ENCODE results near the gene SPAG7.

SPAG7 gene

DNA sequence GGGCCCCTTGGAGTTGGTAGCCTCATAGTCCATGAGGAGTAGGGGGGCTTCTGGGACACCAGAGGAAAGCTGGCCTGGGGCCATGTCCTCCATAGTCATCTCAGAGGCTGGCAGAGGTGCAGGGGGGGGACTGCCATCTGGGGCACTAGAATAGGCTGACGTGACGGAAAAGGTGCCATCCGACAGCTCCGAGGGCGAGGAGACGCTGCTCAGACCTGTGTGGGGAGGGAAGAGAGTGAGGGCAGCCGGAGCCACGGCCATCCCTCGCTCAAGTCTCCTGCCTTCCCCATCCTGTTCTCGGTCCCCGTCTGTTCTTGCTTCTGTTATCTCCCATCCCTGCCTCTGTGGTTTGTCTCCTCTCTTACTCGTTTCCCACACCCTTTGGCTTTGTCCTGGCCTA lies 4.7 kb upstream of the SPAG7 start:
- peaks cover 10% of the 10 kb centered on the region for H3K4me1 ChIP-seq

DNA sequence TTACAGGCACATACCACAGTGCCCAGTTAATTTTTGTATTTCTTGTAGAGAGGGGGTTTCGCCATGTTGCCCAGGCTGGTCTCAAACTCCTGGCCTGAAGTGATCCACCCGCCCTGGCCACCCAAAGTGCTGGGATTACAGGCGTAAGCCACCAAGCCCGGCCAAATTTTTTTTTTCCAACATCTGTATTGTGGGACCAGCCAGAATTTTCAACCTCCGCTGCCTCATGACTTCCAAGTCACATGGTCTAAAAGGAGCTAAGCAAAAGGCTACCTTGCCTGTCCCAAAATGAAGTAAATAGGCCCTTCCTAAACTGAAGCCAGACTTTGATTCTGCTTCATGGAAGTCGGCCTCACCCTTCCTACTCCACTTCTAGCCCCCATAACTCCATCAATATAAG lies 4.2 kb upstream of the SPAG7 start:
- Histone ChIP-seq H3K36me3 (ENCODE audit: control insufficient read depth, insufficient read depth, low read length) (no peaks in the 10 kb centered on the region), H3K4me2 (ENCODE audit: low read length) (no peak overlapping the region), H3K27ac (no peak overlapping the region), H3K27me3 (ENCODE audit: control insufficient read depth, insufficient read depth, low read length) (no peaks in the 10 kb centered on the region), H2AFZ (no peak overlapping the region), H3K9me3 (ENCODE audit: control insufficient read depth, low read length) (no peaks in the 10 kb centered on the region), H3K9ac (no peak overlapping the region), H3K4me3 (ENCODE audit: low read depth, low read length) (no peak overlapping the region), H3K79me2 (no peaks in the 10 kb centered on the region), H3K4me1 (peaks cover 10% of the 10 kb centered on the region)
- TF ChIP-seq, protein P1, sequence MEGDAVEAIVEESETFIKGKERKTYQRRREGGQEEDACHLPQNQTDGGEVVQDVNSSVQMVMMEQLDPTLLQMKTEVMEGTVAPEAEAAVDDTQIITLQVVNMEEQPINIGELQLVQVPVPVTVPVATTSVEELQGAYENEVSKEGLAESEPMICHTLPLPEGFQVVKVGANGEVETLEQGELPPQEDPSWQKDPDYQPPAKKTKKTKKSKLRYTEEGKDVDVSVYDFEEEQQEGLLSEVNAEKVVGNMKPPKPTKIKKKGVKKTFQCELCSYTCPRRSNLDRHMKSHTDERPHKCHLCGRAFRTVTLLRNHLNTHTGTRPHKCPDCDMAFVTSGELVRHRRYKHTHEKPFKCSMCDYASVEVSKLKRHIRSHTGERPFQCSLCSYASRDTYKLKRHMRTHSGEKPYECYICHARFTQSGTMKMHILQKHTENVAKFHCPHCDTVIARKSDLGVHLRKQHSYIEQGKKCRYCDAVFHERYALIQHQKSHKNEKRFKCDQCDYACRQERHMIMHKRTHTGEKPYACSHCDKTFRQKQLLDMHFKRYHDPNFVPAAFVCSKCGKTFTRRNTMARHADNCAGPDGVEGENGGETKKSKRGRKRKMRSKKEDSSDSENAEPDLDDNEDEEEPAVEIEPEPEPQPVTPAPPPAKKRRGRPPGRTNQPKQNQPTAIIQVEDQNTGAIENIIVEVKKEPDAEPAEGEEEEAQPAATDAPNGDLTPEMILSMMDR (IDR thresholded peaks at IDR 0.05) = no peak

More for the DNA sequence above, 4.7 kb upstream of the SPAG7 start:
- no peak overlapping the region for H3K9ac ChIP-seq
- no peak overlapping the region for H3K4me3 ChIP-seq (ENCODE audit: low read depth, low read length)
- H3K27me3 ChIP-seq (ENCODE audit: control insufficient read depth, insufficient read depth, low read length) = no peaks in the 10 kb centered on the region
- H3K27ac ChIP-seq = no peak overlapping the region
- no peak overlapping the region for H2AFZ ChIP-seq
- no peak overlapping the region for H3K4me2 ChIP-seq (ENCODE audit: low read length)
- no peaks in the 10 kb centered on the region for H3K36me3 ChIP-seq (ENCODE audit: control insufficient read depth, insufficient read depth, low read length)
- TF ChIP-seq, protein P1 (IDR thresholded peaks at IDR 0.05) = no peak
- H3K79me2 ChIP-seq = no peaks in the 10 kb centered on the region
- H3K9me3 ChIP-seq (ENCODE audit: control insufficient read depth, low read length) = no peaks in the 10 kb centered on the region

GRCh38 chr17:4970273-4970672 lies 2.7 kb upstream of the SPAG7 start:
- TF ChIP-seq, protein P1 (IDR thresholded peaks at IDR 0.05) = no peak
- peaks cover 10% of the 10 kb centered on the region for H3K4me1 ChIP-seq
- H3K79me2 ChIP-seq = peaks cover 1% of the 10 kb centered on the region
- H3K4me2 ChIP-seq (ENCODE audit: low read length) = no peak overlapping the region
- no peak overlapping the region for H3K9ac ChIP-seq
- H3K36me3 ChIP-seq (ENCODE audit: control insufficient read depth, insufficient read depth, low read length) = no peaks in the 10 kb centered on the region
- H3K27me3 ChIP-seq (ENCODE audit: control insufficient read depth, insufficient read depth, low read length) = no peaks in the 10 kb centered on the region
- H3K9me3 ChIP-seq (ENCODE audit: control insufficient read depth, low read length) = no peaks in the 10 kb centered on the region
- no peak overlapping the region for H3K27ac ChIP-seq
- H2AFZ ChIP-seq = no peak overlapping the region
- no peak overlapping the region for H3K4me3 ChIP-seq (ENCODE audit: low read depth, low read length)

- H3K4me2 ChIP-seq (ENCODE audit: low read length) = no peak overlapping the region
- no peak overlapping the region for H3K9ac ChIP-seq
- no peaks in the 10 kb centered on the region for H3K27me3 ChIP-seq (ENCODE audit: control insufficient read depth, insufficient read depth, low read length)
- H3K79me2 ChIP-seq = peaks cover 2% of the 10 kb centered on the region
- TF ChIP-seq, protein P1 (IDR thresholded peaks at IDR 0.05) = no peak
- H2AFZ ChIP-seq = no peak overlapping the region
- H3K4me3 ChIP-seq (ENCODE audit: low read depth, low read length) = no peak overlapping the region
- H3K4me1 ChIP-seq = peaks cover 10% of the 10 kb centered on the region
- no peaks in the 10 kb centered on the region for H3K36me3 ChIP-seq (ENCODE audit: control insufficient read depth, insufficient read depth, low read length)
- no peaks in the 10 kb centered on the region for H3K9me3 ChIP-seq (ENCODE audit: control insufficient read depth, low read length)
- no peak overlapping the region for H3K27ac ChIP-seq
Measured at GRCh38 chr17:4969551-4970173, 2.0 kb upstream of the SPAG7 start.

- H3K9ac ChIP-seq = no peak overlapping the region
- H3K9me3 ChIP-seq (ENCODE audit: control insufficient read depth, low read length) = no peaks in the 10 kb centered on the region
- no peak overlapping the region for H2AFZ ChIP-seq
- H3K27ac ChIP-seq = peak overlapping the region; percentile 99
- peaks cover 10% of the 10 kb centered on the region for H3K4me1 ChIP-seq
- TF ChIP-seq, protein P1 (IDR thresholded peaks at IDR 0.05) = no peak
- H3K27me3 ChIP-seq (ENCODE audit: control insufficient read depth, insufficient read depth, low read length) = no peaks in the 10 kb centered on the region
- H3K79me2 ChIP-seq = peaks cover 2% of the 10 kb centered on the region
- peak overlapping the region; percentile 99 for H3K4me2 ChIP-seq (ENCODE audit: low read length)
- peak overlapping the region; percentile 92 for H3K4me3 ChIP-seq (ENCODE audit: low read depth, low read length)
- H3K36me3 ChIP-seq (ENCODE audit: control insufficient read depth, insufficient read depth, low read length) = no peaks in the 10 kb centered on the region
Measured at GRCh38 chr17:4969047-4969550, 1.5 kb upstream of the SPAG7 start.

Measured in parathyroid adenoma (tissue), 2 donors.